Hindlimb muscle (tissue), 1 donor: ENCODE measurements around the gene OSGEP. TPM values are rescaled to one million over a fixed set of nuclear protein-coding genes. Genes with fewer than 3 reads are reported as not detected.
A peak's percentile ranks its signal among the peaks of the same experiment; 100 is the strongest.
"Not testable (repeated sequence)": the region's sequence is repeated elsewhere in the genome, so short reads cannot be mapped to it uniquely, and the experiment has no call there.

ENCODE experiments used
- DNase-seq: peaks from one replicate; pipeline ENCODE4 v3.0.0-alpha.2; 2013
- polyA plus RNA-seq: library from polyadenylated mRNA; unstranded; fragments of 120-200 nt; gene quantifications from one replicate; pipeline ENCODE4 v1.2.1, GENCODE V29; 2013; ENCODE audit not compliant: insufficient read length

OSGEP gene
- polyA plus RNA-seq, 1 donor = 41.9 TPM

GRCh38 chr14:20469890-20470602 lies 15.4 kb upstream of the OSGEP start:
- no peak for DNase-seq

GRCh38 chr14:20469242-20469889 lies 14.8 kb upstream of the OSGEP start, which contains the start of gene PNP:
Gene PNP (plus strand): TSS chr14:20469406. CDS start chr14:20469525, 119 bp downstream.
- DNase-seq = peak; percentile 49

- DNase-seq = no peak
Measured at GRCh38 chr14:20468764-20469241, 14.2 kb upstream of the OSGEP start.

GRCh38 chr14:20461225-20462141 lies 6.9 kb upstream of the OSGEP start, which contains the start of gene PIP4P1:
Gene PIP4P1 (minus strand): TSS chr14:20461434. CDS start chr14:20461325, 109 bp downstream.
- DNase-seq = peak; percentile 99

- DNase-seq = peak; percentile 22
Measured at GRCh38 chr14:20460458-20461224, 6.0 kb upstream of the OSGEP start.

- DNase-seq = no peak
Measured at GRCh38 chr14:20458031-20458789, 3.6 kb upstream of the OSGEP start.

- no peak for DNase-seq
Measured at GRCh38 chr14:20456971-20457370, 2.4 kb upstream of the OSGEP start.

GRCh38 chr14:20455355-20456300 lies 1.0 kb upstream of the OSGEP start:
- DNase-seq = no peak

- not testable (repeated sequence) for DNase-seq
Measured at GRCh38 chr14:20452831-20453230, 1.8 kb downstream of the OSGEP start.

GRCh38 chr14:20446889-20447288 lies 7.7 kb downstream of the OSGEP start:
- DNase-seq = no peak

GRCh38 chr14:20443650-20444049 lies 11.0 kb downstream of the OSGEP start:
- DNase-seq = not testable (repeated sequence)

- no peak for DNase-seq
Measured at GRCh38 chr14:20441461-20441860, 13.2 kb downstream of the OSGEP start.

- DNase-seq = no peak
Measured at GRCh38 chr14:20440882-20441281, 13.7 kb downstream of the OSGEP start.

GRCh38 chr14:20440465-20440864 lies 14.1 kb downstream of the OSGEP start:
- DNase-seq = no peak

- no peak for DNase-seq
Measured at GRCh38 chr14:20438664-20439063, 15.9 kb downstream of the OSGEP start.

- DNase-seq = no peak
Measured at GRCh38 chr14:20436363-20436755, 18.3 kb downstream of the OSGEP start.

GRCh38 chr14:20435582-20436362 lies 18.8 kb downstream of the OSGEP start, which contains the start of gene KLHL33:
Gene KLHL33 (minus strand): TSS chr14:20436166. CDS start chr14:20435811, 355 bp downstream.
- no peak for DNase-seq

GRCh38 chr14:20434701-20435581 lies 19.7 kb downstream of the OSGEP start:
- DNase-seq = no peak
